GM21526 (cell line): ENCODE data around the gene SRGAP1.
A peak's percentile ranks its signal among the peaks of the same experiment; 100 is the strongest.

Experiments used
- ATAC-seq: cut with Tn5 transposase; IDR thresholded peaks from one replicate; pipeline ENCODE4 v1.9.1; 2021; ENCODE audit warnings: moderate library complexity; ENCODE audit not compliant: unreplicated experiment, low FRiP score

SRGAP1 gene

DNA sequence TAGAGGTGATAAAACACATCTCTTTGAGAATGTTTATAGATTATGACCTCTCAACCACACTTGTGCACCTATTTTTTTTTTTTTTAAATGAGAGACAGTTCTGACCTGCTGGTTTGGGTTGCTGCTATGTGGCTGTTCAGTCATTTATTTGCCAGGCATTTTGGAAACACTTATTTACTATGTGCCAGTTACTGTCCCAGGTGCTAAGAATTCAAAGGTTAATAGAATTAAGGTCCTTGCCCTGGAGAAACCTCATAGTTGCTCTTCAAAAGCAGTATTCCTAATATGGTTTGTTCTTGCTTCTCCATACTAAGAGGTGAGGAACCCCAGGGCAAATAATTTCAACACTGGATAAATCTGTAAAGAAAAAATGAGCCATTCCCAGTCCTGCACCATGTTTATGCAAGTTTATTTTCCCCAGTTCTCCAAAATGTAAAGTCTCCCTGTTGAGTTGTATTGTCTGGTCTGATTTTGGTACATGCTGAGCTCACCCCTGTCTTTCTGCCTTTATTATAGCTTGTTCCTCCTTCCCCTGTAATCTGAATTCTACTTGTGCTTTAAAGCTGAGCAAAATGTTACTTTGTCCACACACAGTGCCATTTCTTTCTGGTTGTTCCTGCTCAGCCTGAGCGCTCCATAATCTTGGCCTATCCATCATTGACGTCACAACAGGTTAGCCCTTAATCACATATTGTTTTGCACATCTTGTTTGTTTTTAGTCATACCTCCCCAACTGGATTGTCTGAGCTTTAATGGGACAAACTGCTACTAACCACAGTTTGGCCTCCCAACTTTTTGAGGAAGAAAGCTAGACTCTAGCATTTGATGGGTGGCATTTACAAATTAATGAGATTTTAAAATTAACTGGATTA, 56.7 kb downstream of the SRGAP1 start:
- no peak for ATAC-seq

GRCh38 chr12:63904653-63905052, 60.2 kb downstream of the SRGAP1 start:
- no peak for ATAC-seq

DNA sequence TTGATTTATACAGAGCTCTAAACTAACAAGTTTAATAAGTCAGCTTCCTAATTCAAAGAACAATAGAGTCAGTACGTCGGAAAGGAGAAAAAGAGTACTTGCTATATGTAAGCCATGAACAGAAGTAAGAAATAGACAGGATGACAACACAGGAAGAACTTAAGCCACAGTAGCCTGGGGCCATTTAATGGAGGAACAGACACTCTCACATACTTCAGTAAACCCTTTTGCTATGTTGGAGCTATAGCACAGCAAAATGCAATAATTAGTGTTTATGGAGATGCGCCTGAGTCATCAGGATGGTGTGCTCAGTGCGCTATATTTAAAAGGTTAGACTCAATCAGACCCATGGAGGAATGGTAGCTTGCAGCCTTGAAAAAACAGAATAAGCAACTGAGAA, 61.0 kb downstream of the SRGAP1 start:
- no peak for ATAC-seq

DNA sequence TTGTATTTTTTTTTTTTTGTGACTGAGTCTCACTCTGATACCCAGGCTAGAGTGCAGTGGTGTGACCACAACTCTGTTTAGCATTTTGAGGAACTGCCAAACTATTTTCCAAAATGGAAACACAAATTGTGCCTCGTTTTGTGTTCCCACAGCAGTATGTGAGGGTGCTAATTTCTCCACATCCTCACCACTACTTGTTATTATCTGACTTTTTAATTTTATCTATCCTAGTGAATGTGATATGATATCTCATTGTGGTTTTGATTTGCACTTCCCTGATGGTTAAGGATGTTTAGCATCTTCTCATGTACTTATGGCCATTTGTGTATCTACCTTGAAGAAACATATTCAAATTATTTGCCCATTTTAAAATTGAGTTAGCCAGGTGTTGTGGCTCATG, 62.4 kb downstream of the SRGAP1 start:
- ATAC-seq: no peak

DNA sequence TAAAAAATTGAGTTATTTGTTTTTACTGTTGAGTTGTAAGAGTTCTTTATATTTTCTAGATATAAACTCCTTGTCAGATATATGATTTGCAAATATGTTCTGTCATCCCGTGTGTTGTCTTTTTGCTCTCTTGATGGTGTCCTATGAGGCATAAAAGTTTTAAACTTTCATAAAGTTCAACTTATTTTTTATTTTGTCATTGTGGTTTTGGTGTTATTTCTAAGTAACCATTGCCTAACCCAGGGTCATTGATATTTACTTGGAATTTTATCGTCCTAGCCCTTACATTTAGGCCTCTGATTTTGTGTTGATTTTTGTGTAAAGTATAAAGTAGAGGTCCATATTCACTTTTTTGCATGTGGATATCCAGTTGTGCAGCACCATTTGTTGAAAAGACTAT, 63.1 kb downstream of the SRGAP1 start:
- no peak for ATAC-seq

DNA sequence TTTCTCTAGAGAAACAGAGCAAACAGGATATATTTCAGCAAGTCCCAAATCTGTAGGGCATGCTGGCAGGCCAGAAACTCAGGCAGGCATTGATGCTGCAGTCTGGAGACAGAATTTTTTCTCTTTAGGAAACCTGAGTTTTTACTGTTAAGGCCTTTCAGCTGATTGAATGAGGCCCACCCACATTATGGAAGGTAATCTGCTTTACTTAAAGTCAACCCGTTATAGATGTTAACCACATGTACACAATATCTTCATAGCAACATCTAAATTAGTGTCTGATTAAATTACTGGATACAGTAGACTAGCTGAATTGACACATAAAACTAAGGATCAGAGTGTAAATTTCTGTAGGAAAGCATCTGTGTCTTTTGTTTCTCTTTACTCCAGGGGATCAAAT, 65.2 kb downstream of the SRGAP1 start:
- no peak for ATAC-seq

- ATAC-seq: no peak
Observed at GRCh38 chr12:63911341-63911740, 66.8 kb downstream of the SRGAP1 start.

GRCh38 chr12:63912651-63913050, 68.2 kb downstream of the SRGAP1 start:
- ATAC-seq: no peak

DNA sequence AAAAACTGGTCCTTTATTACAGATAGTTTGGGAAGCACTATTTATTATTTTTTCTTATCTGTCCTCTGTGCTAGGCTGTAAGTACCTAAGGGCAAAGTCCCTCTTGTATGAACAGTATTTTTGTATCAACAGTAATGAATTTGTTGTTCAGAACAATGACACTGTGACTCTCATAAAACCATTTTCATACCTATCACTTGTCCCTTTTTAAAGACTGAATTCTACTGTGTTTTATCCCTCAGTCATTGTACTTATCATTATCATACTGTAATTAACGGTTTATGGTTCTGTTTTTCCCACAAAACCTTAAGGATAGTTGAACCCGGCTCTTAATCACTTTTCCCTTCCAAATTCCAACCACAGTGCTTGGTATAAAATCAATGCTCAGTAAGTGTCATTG, 69.4 kb downstream of the SRGAP1 start:
- no peak for ATAC-seq

DNA sequence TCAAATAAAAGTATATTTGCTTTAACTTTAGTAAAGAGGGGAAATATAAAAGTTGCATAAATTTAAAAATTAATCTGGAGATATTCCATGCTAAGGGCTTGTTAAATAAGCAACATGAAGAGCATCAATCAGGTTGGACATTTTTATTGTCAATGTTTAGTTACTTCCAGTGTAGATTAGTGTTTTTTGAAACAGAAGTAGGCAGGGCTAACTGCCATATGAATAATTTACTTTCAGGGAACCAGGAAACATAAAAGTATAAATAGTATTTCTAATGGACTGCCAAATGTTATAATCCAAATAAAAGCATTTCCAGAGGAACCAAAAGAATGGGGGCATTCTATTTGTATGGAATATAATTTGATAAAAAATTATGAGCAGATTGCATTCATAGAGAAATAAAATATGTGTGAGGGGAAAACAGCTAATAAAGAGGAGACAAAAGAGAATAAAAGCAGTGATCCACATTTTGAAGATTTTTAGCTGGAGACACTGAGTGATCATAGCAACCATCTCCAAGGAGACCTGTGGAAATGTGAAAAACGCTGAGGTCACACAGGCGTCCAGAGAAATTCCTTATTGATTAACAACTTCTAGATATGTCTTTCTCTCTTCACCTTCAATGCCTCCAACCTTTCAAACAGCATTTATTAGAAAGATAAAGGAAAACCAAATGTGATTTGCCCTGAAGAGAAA, 70.8 kb downstream of the SRGAP1 start:
- ATAC-seq: no peak

GRCh38 chr12:63916561-63917476, 72.3 kb downstream of the SRGAP1 start:
- no peak for ATAC-seq

- no peak for ATAC-seq
Observed at GRCh38 chr12:63917477-63917862, 73.0 kb downstream of the SRGAP1 start.

- ATAC-seq: peak; percentile 71
Observed at GRCh38 chr12:63917864-63918799, 73.6 kb downstream of the SRGAP1 start.

DNA sequence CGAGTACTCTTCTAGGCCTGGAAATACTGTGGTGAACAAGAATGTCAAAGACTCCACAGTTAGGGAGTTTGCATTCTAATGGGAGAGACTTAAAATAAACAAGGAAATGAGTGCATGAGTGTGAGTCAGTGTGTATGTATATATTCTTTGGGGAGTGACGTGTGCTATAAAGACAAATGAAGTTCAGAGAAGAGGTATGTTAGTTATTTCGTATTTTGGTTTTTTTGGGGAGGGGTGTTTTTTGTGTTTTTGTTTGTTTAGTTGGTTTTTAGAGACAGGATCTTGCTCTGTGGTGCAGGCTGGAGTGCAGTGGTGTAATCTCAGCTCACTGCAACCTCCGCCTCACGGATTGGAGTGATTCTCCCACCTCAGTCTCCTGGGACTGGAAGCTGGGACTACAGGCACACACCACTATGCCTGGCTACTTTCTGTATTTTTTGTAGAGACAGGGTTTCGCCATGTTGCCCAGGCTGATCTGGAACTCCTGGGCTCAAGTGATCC, 74.3 kb downstream of the SRGAP1 start:
- ATAC-seq: no peak

GRCh38 chr12:63919756-63920155, 75.3 kb downstream of the SRGAP1 start:
- no peak for ATAC-seq

DNA sequence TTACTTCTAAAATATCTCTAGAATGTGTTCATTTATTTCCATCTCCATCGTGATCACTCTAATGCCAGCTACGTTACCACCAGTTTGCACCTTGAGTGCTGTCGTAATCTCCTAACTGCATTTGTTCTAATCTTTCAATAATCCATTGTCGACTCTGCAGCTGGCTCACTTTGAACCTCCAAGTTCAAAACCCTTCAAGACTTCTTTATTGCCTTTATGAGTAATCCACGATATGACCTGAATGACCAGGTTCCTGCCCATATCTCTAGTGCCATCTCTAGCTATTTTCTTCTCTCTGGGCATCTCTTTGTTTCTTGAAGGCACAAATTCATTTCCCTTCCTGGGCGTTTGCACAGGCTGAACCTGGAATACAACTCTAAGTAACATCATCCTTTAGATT, 76.7 kb downstream of the SRGAP1 start:
- ATAC-seq: no peak

GRCh38 chr12:63922474-63922873, 78.0 kb downstream of the SRGAP1 start:
- no peak for ATAC-seq

DNA sequence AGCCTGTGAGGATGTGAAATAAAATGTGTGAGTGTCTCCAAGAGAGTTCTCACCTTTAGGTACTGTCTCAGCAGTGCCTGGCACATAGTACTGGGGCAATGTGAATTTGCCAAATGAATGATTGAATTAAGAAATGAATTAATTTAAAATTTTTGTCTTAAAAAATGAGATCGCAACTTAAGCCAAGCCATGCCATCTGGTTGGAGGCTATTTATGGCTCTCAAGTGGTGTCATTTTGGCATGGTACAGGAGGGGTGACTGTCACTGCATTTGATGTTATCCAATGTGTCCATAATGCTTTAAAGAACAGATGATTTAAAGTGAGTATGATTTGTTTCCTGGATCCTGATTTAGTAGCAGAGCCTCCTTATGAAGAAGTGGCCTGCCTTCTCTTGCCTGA, 80.3 kb downstream of the SRGAP1 start:
- no peak for ATAC-seq

DNA sequence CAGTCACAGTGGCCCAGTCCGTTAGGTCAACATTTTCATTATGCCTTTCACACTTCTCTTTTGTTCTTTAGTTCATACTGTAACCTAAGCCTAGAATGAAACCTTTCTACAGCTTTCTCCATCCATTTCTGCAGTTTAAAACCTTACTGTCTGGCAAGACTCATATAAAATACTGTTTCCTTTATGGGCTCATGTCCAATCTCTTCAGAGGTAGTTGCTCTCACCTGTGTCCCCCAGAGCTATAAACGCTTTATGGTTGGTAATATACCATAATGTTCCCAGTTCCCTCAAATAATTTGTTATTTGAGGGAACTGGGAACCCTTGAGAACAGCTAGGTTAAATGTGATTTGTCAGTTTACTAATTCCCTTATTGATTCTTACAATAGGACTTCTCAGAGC, 83.0 kb downstream of the SRGAP1 start:
- no peak for ATAC-seq

GRCh38 chr12:63928305-63928704, 83.8 kb downstream of the SRGAP1 start:
- no peak for ATAC-seq
